Neural progenitor cell (in vitro differentiated cells): ENCODE data around the gene PLCG2. TPM values are rescaled to one million over a fixed set of nuclear protein-coding genes. Genes with fewer than 3 reads are reported as not detected.

Experiments used
- DNase-seq: peaks from one replicate; pipeline ENCODE4 v3.0.0-alpha.2; 2016; ENCODE audit warnings: low spot score
- H2AFZ ChIP-seq: fragments of 200-600 bp; sonication (generic); replicated peaks from 2 replicates; pipeline ENCODE4 v1.6.1; 2016; ENCODE audit warnings: antibody characterized with exemption
- H3F3A ChIP-seq: fragments of 200-600 bp; sonication (generic); 2 replicates; pipeline ENCODE4 v1.6.1; 2016; ENCODE audit warnings: antibody characterized with exemption, low read depth
- H3K27ac ChIP-seq: fragments of 200-600 bp; sonication (generic); 2 replicates; pipeline ENCODE4 v1.5.1; 2016; ENCODE audit warnings: mild to moderate bottlenecking
- H3K27me3 ChIP-seq: fragments of 200-600 bp; sonication (generic); 2 replicates; pipeline ENCODE4 v1.6.1; 2016; ENCODE audit warnings: mild to moderate bottlenecking, moderate library complexity
- H3K36me3 ChIP-seq: fragments of 200-600 bp; sonication (generic); 2 replicates; pipeline ENCODE4 v1.5.1; 2016
- H3K4me1 ChIP-seq: fragments of 200-600 bp; sonication (generic); 2 replicates; pipeline ENCODE4 v1.6.1; 2016; ENCODE audit warnings: mixed run types
- H3K4me2 ChIP-seq: fragments of 200-600 bp; sonication (generic); 2 replicates; pipeline ENCODE4 v1.6.1; 2016
- H3K4me3 ChIP-seq: fragments of 200-600 bp; sonication (generic); 2 replicates; pipeline ENCODE4 v1.5.1; 2016
- H3K79me2 ChIP-seq: fragments of 200-600 bp; sonication (generic); 2 replicates; pipeline ENCODE4 v1.6.1; 2016; ENCODE audit warnings: low read depth
- H3K9ac ChIP-seq: fragments of 200-600 bp; sonication (generic); 2 replicates; pipeline ENCODE4 v1.6.1; 2016
- H3K9me3 ChIP-seq: fragments of 200-600 bp; sonication (generic); 2 replicates; pipeline ENCODE4 v1.5.1; 2016; ENCODE audit warnings: low read depth
- H4K20me1 ChIP-seq: fragments of 200-600 bp; sonication (generic); 2 replicates; pipeline ENCODE4 v1.6.1; 2016; ENCODE audit warnings: low read depth
- H3K27ac Mint-ChIP-seq: 3 replicates; pipeline ENCODE4 v1.8.0; 2021; ENCODE audit warnings: mixed read lengths
- H3K27me3 Mint-ChIP-seq: 2 replicates; pipeline ENCODE4 v1.8.0; 2022; ENCODE audit warnings: low read depth, mild to moderate bottlenecking, inconsistent platforms, moderate library complexity, mixed read lengths; ENCODE audit not compliant: insufficient read depth
- H3K36me3 Mint-ChIP-seq: 3 replicates; pipeline ENCODE4 v1.8.0; 2021; ENCODE audit warnings: mixed read lengths
- H3K4me1 Mint-ChIP-seq: 3 replicates; pipeline ENCODE4 v1.8.0; 2021; ENCODE audit warnings: mixed read lengths
- H3K4me3 Mint-ChIP-seq: 3 replicates; pipeline ENCODE4 v1.8.0; 2021; ENCODE audit warnings: mild to moderate bottlenecking, moderate library complexity, mixed read lengths
- H3K9me3 Mint-ChIP-seq: 3 replicates; pipeline ENCODE4 v1.8.0; 2020; ENCODE audit warnings: mixed read lengths
- EZH2 ChIP-seq: fragments of 200-600 bp; sonication (generic); IDR thresholded peaks from 2 replicates; pipeline ENCODE4 v1.6.1; 2017; ENCODE audit warnings: antibody characterized with exemption, mild to moderate bottlenecking, moderate library complexity
- EZH2phosphoT487 ChIP-seq: fragments of 200-600 bp; sonication (generic); IDR thresholded peaks from 2 replicates; pipeline ENCODE4 v1.6.1; 2017; ENCODE audit warnings: antibody characterized with exemption
- total RNA-seq: library from RNA; depleted of rRNA; stranded (reverse); fragments of >200 nt; gene quantifications from 2 replicates; pipeline ENCODE4 v1.2.3, GENCODE V29; 2015; ENCODE audit warnings: low replicate concordance
- TF ChIP-seq, protein P1 (sequence below): fragments of 200-600 bp; sonication (generic); IDR thresholded peaks from 2 replicates; pipeline ENCODE4 v1.5.1; 2017; ENCODE audit warnings: antibody characterized with exemption, mild to moderate bottlenecking

PLCG2 gene
- total RNA-seq, 1 donor from 2014 or later, result 5.0 TPM

DNA sequence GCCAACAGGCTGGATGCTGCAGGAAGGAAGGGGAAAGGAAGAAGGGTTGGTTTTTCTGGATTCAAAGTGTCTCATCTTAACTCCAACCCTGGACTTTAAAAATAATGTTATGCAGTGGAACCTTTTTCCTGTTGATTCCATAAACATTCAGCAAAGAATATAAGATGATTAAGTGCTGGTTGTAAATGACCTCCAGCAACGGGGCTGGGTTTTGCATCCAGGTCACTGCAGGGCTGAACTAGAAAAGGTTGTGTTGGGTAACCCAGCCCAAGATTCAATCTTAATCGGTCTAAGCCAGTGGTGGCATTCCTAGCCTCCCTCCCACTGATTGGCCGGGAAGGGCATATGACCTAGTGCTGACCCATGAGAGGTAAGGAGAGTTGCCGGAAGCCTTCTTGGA lies 34.2 kb upstream of the PLCG2 start:
- Histone ChIP-seq H3K27me3 (peaks cover 15% of the 10 kb centered on the region), H3K4me1 (no peaks in the 10 kb centered on the region), H3F3A (peaks cover 6% of the 10 kb centered on the region), H3K27ac (no peak overlapping the region), H3K4me3 (no peak overlapping the region), H3K9me3 (no peaks in the 10 kb centered on the region), H2AFZ (peak overlapping the region; percentile 26), H4K20me1 (no peaks in the 10 kb centered on the region), H3K9ac (no peak overlapping the region), H3K79me2 (no peaks in the 10 kb centered on the region), H3K36me3 (no peaks in the 10 kb centered on the region), H3K4me2 (no peak overlapping the region)
- Mint-ChIP-seq H3K27ac (peak overlapping the region; percentile 69), H3K4me1 (peaks cover 7% of the 10 kb centered on the region), H3K9me3 (no peaks in the 10 kb centered on the region), H3K27me3 (peaks cover 5% of the 10 kb centered on the region), H3K4me3 (no peak overlapping the region), H3K36me3 (no peaks in the 10 kb centered on the region)
- TF ChIP-seq EZH2phosphoT487, result no peak
- TF ChIP-seq EZH2, result no peak
- TF ChIP-seq, protein P1, sequence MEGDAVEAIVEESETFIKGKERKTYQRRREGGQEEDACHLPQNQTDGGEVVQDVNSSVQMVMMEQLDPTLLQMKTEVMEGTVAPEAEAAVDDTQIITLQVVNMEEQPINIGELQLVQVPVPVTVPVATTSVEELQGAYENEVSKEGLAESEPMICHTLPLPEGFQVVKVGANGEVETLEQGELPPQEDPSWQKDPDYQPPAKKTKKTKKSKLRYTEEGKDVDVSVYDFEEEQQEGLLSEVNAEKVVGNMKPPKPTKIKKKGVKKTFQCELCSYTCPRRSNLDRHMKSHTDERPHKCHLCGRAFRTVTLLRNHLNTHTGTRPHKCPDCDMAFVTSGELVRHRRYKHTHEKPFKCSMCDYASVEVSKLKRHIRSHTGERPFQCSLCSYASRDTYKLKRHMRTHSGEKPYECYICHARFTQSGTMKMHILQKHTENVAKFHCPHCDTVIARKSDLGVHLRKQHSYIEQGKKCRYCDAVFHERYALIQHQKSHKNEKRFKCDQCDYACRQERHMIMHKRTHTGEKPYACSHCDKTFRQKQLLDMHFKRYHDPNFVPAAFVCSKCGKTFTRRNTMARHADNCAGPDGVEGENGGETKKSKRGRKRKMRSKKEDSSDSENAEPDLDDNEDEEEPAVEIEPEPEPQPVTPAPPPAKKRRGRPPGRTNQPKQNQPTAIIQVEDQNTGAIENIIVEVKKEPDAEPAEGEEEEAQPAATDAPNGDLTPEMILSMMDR, result no peak
- DNase-seq, result no peak

DNA sequence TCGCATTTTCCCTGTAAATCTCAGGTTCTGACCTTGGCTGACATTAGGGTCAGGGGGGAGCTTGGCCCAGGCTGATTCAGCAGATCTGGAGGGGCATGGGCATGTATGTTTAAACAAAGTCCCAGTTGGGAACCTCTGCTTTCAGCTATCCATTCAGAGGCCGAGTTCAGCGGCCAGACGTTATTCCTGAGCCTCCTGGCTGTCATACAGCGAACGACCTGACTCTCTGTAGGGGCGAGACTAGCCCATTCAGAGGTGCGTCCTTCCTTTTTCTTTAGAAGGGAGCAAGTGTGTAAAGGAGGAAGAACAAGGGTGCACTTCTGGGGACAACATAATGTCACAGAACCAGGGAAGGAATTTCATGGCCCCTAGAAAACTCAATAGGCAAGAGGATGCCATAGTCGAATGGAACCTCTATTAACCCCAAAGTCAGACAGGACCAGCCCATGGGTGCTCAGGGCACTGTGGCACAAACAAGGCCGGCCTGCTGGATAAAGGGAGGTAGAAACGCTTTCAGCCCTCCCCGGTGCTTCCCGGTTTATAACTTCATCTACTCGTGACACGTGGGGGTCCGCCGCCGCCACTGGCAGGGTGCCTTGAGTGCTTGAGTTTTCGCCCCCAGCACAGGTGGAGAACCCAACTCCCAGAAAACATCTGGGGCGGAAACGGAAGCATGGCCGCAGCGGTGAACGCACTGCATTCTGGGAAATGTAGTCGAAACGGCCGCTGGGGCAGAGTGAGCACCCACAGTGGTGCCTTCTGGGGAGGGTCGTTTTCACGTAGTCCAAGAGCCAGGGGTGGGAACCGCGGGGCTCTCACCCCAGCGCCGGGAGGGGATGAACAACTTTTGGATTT lies 33.2 kb upstream of the PLCG2 start:
- Histone ChIP-seq H3K27ac (no peak overlapping the region), H3K36me3 (no peaks in the 10 kb centered on the region), H3F3A (peaks cover 6% of the 10 kb centered on the region), H3K79me2 (no peaks in the 10 kb centered on the region), H3K9me3 (no peaks in the 10 kb centered on the region), H3K4me3 (peak overlapping the region; percentile 40), H4K20me1 (no peaks in the 10 kb centered on the region), H3K27me3 (peaks cover 15% of the 10 kb centered on the region), H3K4me1 (no peaks in the 10 kb centered on the region), H2AFZ (peak overlapping the region; percentile 97), H3K9ac (no peak overlapping the region), H3K4me2 (peak overlapping the region; percentile 71)
- DNase-seq, result peak; percentile 58
- Mint-ChIP-seq H3K9me3 (no peaks in the 10 kb centered on the region), H3K36me3 (no peaks in the 10 kb centered on the region), H3K27ac (peak overlapping the region; percentile 78), H3K27me3 (peaks cover 5% of the 10 kb centered on the region), H3K4me1 (peaks cover 7% of the 10 kb centered on the region), H3K4me3 (peak overlapping the region; percentile 79)
- TF ChIP-seq, protein P1, result no peak
- TF ChIP-seq EZH2 (no peak), EZH2phosphoT487 (no peak)

GRCh38 chr16:81746566-81746965 lies 32.5 kb upstream of the PLCG2 start:
- Mint-ChIP-seq H3K36me3 (no peaks in the 10 kb centered on the region), H3K4me3 (peak overlapping the region; percentile 79), H3K27me3 (peaks cover 6% of the 10 kb centered on the region), H3K4me1 (peaks cover 7% of the 10 kb centered on the region), H3K27ac (no peak overlapping the region), H3K9me3 (no peaks in the 10 kb centered on the region)
- Histone ChIP-seq H2AFZ (peak overlapping the region; percentile 97), H3F3A (peaks cover 6% of the 10 kb centered on the region), H4K20me1 (no peaks in the 10 kb centered on the region), H3K4me1 (no peaks in the 10 kb centered on the region), H3K79me2 (no peaks in the 10 kb centered on the region), H3K27ac (no peak overlapping the region), H3K36me3 (no peaks in the 10 kb centered on the region), H3K4me2 (peak overlapping the region; percentile 71), H3K9ac (no peak overlapping the region), H3K4me3 (peak overlapping the region; percentile 40), H3K27me3 (peaks cover 15% of the 10 kb centered on the region), H3K9me3 (no peaks in the 10 kb centered on the region)
- no peak for TF ChIP-seq EZH2phosphoT487
- TF ChIP-seq, protein P1, result no peak
- no peak for TF ChIP-seq EZH2
- DNase-seq, result no peak
